HCT116 (cell line): ENCODE measurements around the gene GRB7. TPM values are rescaled to one million over a fixed set of nuclear protein-coding genes. Genes with fewer than 3 reads are reported as not detected.

ENCODE experiments used
- ATAC-seq: fragments of 200-7000 bp; cut with Tn5 transposase; 2 replicates; pipeline ENCODE4 v1.9.1; 2020; ENCODE audit warnings: mild to moderate bottlenecking, moderate library complexity
- BruUV-seq: library from RNA; stranded (reverse); fragments of 400-500 nt; replicated peaks from 2 replicates; lab custom pipeline; 2021; lab: Mats Ljungman, UMichigan
- CTCF ChIA-PET: fragments of 300-600 bp; sonication (Branson Sonifier 250); formaldehyde crosslinking; loops from one replicate; lab custom pipeline; 2021; ENCODE audit warnings: antibody characterized with exemption; lab: Charles Lee
- POLR2A ChIA-PET: fragments of 300-600, 350-600 bp; sonication (Branson Sonifier 250); formaldehyde crosslinking; loops from one replicate; lab custom pipeline; 2021; ENCODE audit warnings: antibody characterized with exemption; lab: Charles Lee
- RAD21 ChIA-PET, 2 experiments: fragments of 300-600 bp; sonication (Branson Sonifier 250); formaldehyde crosslinking; loops; one replicate each; lab custom pipeline; 2023; ENCODE audit warnings: low total read pairs in 2 of 2; ENCODE audit not compliant: uncharacterized antibody in 2 of 2, unreplicated experiment in 2 of 2, low non-redundant PET in 1 of 2; lab: Charles Lee
- DNase-seq: peaks from one replicate; pipeline ENCODE4 v3.0.0-alpha.2; 2010; ENCODE audit warnings: low read depth, low spot score
- H2AFZ ChIP-seq: fragments of 200-600 bp; shearing (Covaris generic), sonication (generic); 2 replicates; pipeline ENCODE4 v1.6.1; 2017; ENCODE audit warnings: low read depth, mixed run types, mixed read lengths, antibody characterized with exemption, low read length; ENCODE audit not compliant: poor library complexity, severe bottlenecking
- H3K27ac ChIP-seq: 2 replicates; pipeline ENCODE4 v1.5.1; 2012; ENCODE audit warnings: low read depth, low read length
- H3K27me3 ChIP-seq: fragments of 200-600 bp; sonication (generic); 2 replicates; pipeline ENCODE4 v1.6.1; 2016; ENCODE audit warnings: mixed run types, low read length, mixed read lengths; ENCODE audit not compliant: insufficient read depth
- H3K36me3 ChIP-seq, 2 experiments: fragments of 200-500 bp in 1 of 2; fragments of 200-600 bp in 1 of 2; sonication (Bioruptor generic) in 1 of 2; sonication (generic) in 1 of 2; 2 replicates each; pipeline versions ENCODE4 v1.5.1 to v1.6.1; 2014 to 2016; ENCODE audit warnings: low read length in 2 of 2, inconsistent platforms in 1 of 2, mixed read lengths in 1 of 2, mixed run types in 1 of 2; ENCODE audit not compliant: insufficient read depth in 2 of 2, control insufficient read depth in 1 of 2
- H3K4me1 ChIP-seq, 2 experiments: fragments of 200-600 bp in 1 of 2; sonication (generic) in 1 of 2; 2 replicates each; pipeline versions ENCODE4 v1.5.1 to v1.6.1; 2012 to 2017; ENCODE audit warnings: low read length in 2 of 2, inconsistent platforms in 1 of 2, mild to moderate bottlenecking in 1 of 2, mixed read lengths in 1 of 2, mixed run types in 1 of 2, moderate library complexity in 1 of 2; ENCODE audit not compliant: insufficient read depth in 2 of 2, control insufficient read depth in 1 of 2
- H3K4me2 ChIP-seq: fragments of 200-600 bp; sonication (generic); 2 replicates; pipeline ENCODE4 v1.6.1; 2017; ENCODE audit warnings: mixed run types, low read length, mixed read lengths
- H3K4me3 ChIP-seq, 2 experiments: fragments of 200-600 bp in 1 of 2; sonication (generic) in 1 of 2; replicated peaks in 1 of 2; 2 replicates each; pipeline ENCODE4 v1.5.1; 2011 to 2016; ENCODE audit warnings: low read length in 2 of 2, control low read depth in 1 of 2, low read depth in 1 of 2, mild to moderate bottlenecking in 1 of 2, mixed read lengths in 1 of 2, mixed run types in 1 of 2
- H3K79me2 ChIP-seq: fragments of 200-600 bp; sonication (generic); 2 replicates; pipeline ENCODE4 v1.6.1; 2017; ENCODE audit warnings: mild to moderate bottlenecking, mixed run types, low read length, moderate library complexity, mixed read lengths; ENCODE audit not compliant: insufficient read depth
- H3K9ac ChIP-seq: fragments of 200-600 bp; sonication (generic); 2 replicates; pipeline ENCODE4 v1.6.1; 2016; ENCODE audit warnings: low read length, mixed read lengths
- H3K9me2 ChIP-seq: fragments of 200-600 bp; sonication (generic), shearing (Covaris generic); 2 replicates; pipeline ENCODE4 v1.6.1; 2017; ENCODE audit warnings: mixed run types, mild to moderate bottlenecking, moderate library complexity; ENCODE audit not compliant: insufficient read depth
- H3K9me3 ChIP-seq, 2 experiments: fragments of 200-500 bp in 1 of 2; fragments of 200-600 bp in 1 of 2; sonication (Bioruptor generic) in 1 of 2; sonication (generic) in 1 of 2; 2 replicates each; pipeline ENCODE4 v1.6.1; 2014 to 2017; ENCODE audit warnings: low read length in 2 of 2, mixed read lengths in 2 of 2, inconsistent platforms in 1 of 2, low read depth in 1 of 2, mild to moderate bottlenecking in 1 of 2, mixed run types in 1 of 2, moderate library complexity in 1 of 2; ENCODE audit not compliant: control insufficient read depth in 1 of 2, insufficient read depth in 1 of 2
- H4K20me1 ChIP-seq: fragments of 200-600 bp; sonication (generic), shearing (Covaris generic); 2 replicates; pipeline ENCODE4 v1.6.1; 2017; ENCODE audit warnings: mixed run types, mild to moderate bottlenecking, moderate library complexity; ENCODE audit not compliant: insufficient read depth
- ELF1 ChIP-seq: IDR thresholded peaks from 2 replicates; pipeline ENCODE4 v1.6.1; 2012; ENCODE audit warnings: low read depth, borderline replicate concordance
- EZH2phosphoT487 ChIP-seq: fragments of 200-600 bp; IDR thresholded peaks from 2 replicates; pipeline ENCODE4 v1.6.1; 2018; ENCODE audit warnings: antibody characterized with exemption, borderline replicate concordance
- FOSL1 ChIP-seq: IDR thresholded peaks from 2 replicates; pipeline ENCODE4 v1.6.1; 2012; ENCODE audit warnings: low read depth
- JUND ChIP-seq: IDR thresholded peaks from 2 replicates; pipeline ENCODE4 v1.6.1; 2012
- POLR2AphosphoS5 ChIP-seq: IDR thresholded peaks from 2 replicates; pipeline ENCODE4 v1.6.1; 2011; ENCODE audit warnings: mild to moderate bottlenecking, low read depth, low read length, moderate library complexity
- RAD21 ChIP-seq: IDR thresholded peaks from 2 replicates; pipeline ENCODE4 v1.6.1; 2012; ENCODE audit warnings: low read depth, mild to moderate bottlenecking
- SIN3A ChIP-seq: IDR thresholded peaks from 2 replicates; pipeline ENCODE4 v1.6.1; 2012; ENCODE audit warnings: low read depth
- SRF ChIP-seq: IDR thresholded peaks from 2 replicates; pipeline ENCODE4 v1.6.1; 2012; ENCODE audit warnings: low read depth
- intact Hi-C: fragments of 100-400 bp; cut with micrococcal nuclease; formaldehyde crosslinking; loops from 2 replicates; pipeline ENCODE4 v1.10.0; 2022
- total RNA-seq: library from RNA; stranded (reverse); gene quantifications from one replicate; pipeline ENCODE4 v1.2.1, GENCODE V29; 2021; ENCODE audit not compliant: unreplicated experiment
- TF ChIP-seq, protein P1 (sequence below), 3 experiments: fragments of 200-600 bp in 1 of 3; sonication (generic) in 1 of 3; IDR thresholded peaks in 2 of 3; conservative IDR thresholded peaks in 1 of 3; 2 replicates each; pipeline ENCODE4 v1.5.1; 2012 to 2017; ENCODE audit warnings: low read depth in 2 of 3, low read length in 2 of 3, antibody characterized with exemption in 1 of 3, borderline replicate concordance in 1 of 3, control low read depth in 1 of 3, mild to moderate bottlenecking in 1 of 3, mixed read lengths in 1 of 3, mixed run types in 1 of 3, moderate library complexity in 1 of 3; ENCODE audit not compliant: insufficient read depth in 1 of 3
- TF ChIP-seq, protein P2 (sequence below): IDR thresholded peaks from 2 replicates; pipeline ENCODE4 v1.6.1; 2012; ENCODE audit warnings: low read depth

GRB7 gene
- total RNA-seq, 1 experiment from 2014 or later = 51.9 TPM

DNA sequence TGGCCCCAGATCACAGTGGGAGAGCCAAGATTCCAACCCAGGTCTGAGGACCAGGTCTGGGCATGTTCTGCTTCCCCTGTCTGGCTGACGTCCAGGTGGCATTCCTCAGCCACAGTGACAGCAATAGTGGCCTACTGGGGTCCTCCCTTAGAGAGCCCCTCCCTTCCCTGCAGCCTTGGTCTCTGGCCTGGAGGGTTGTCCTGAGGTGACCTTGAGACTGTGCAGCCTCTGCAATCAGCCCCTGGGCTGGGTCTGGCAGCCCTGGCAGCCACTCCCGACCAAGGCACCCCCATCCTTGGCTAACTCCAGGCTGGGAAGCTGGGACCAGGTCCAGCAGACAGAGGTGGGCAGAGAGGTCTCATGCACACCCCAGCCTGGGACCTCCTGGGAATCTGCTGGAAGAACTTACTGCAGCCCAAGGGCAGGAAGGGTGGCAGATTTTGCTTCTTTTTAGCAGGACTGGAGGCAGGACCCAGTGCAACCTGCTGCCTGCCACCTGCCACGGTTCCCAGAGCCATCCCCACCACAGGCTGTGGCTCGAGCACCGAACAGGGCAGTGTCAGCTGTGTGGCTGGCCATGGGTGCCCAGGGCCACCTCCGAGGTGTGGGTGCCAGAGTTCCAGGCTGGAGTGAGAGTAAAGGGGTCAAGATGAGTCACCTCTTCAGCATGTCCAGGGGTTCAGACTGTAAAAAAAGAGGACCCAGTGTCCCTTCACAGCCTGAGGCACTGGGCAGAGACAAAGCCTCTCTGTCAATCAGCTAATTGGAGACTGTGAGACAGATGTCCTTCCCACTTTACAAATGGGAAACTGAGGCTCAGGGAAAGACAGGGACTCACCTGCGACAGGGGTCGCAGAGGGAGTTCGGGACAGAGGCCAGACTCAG lies 12.6 kb downstream of the GRB7 start:
- Histone ChIP-seq H3K4me1 (peaks cover 33 to 55% of the 10 kb centered on the region in 2 experiments), H3K9me2 (no peaks in the 10 kb centered on the region), H3K9me3 (no peaks in the 10 kb centered on the region), H3K36me3 (no peaks in the 10 kb centered on the region), H3K9ac (no peak overlapping the region), H3K27me3 (no peaks in the 10 kb centered on the region), H3K4me3 (no peak overlapping the region), H4K20me1 (no peaks in the 10 kb centered on the region), H3K79me2 (no peaks in the 10 kb centered on the region), H3K4me2 (peak overlapping the region; percentile 48), H3K27ac (peak overlapping the region; percentile 56)
- CTCF ChIA-PET = interaction anchor here (1.0 kb wide), 1 partner anchor 11 kb away, joined by 3 read pairs; no protein-coding TSS in a partner anchor
- intact Hi-C loops = loop anchor here (5.0 kb wide), 1 partner anchor 78 kb away; no protein-coding TSS in a partner anchor
- ATAC-seq (no peak), DNase-seq (no peak)
- BruUV-seq = no TSS peak
- POLR2A ChIA-PET = no interaction called here
- RAD21 ChIA-PET = no interaction called here
- no peak for TF ChIP-seq RAD21
- TF ChIP-seq, all 23 proteins: peak for 0
- no peak overlapping the region for H2AFZ ChIP-seq

DNA sequence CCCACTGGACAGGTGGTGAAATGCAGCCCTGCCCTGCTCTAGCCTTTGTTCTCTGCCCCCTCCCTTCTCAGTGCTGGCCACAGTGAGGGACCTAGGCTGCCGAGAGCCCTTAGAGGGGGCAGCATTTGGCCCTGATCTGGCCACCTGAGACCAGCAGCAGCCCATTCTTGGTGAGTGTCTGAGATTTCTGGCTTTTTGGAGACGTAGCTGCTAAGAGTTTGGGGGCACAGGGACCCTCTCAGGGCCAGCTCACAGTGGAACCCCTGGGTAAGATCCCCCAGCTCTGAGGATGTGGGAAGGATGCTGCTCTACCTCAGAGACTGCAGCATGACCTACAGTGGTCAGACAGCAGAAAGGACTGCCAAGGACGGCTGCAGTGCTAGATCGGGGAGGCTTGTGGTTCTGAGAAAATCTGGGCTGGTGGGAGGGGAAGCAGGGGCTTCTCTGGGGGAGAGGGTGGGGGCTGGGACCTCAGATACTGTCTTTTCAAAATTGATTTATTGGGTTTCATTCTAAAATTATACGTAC lies 13.3 kb downstream of the GRB7 start:
- H3K9ac ChIP-seq = no peak overlapping the region
- H3K9me2 ChIP-seq = no peaks in the 10 kb centered on the region
- H4K20me1 ChIP-seq = no peaks in the 10 kb centered on the region
- H3K4me3 ChIP-seq = no peak overlapping the region
- no peaks in the 10 kb centered on the region for H3K36me3 ChIP-seq
- H3K79me2 ChIP-seq = no peaks in the 10 kb centered on the region
- BruUV-seq = no TSS peak
- peaks cover 33 to 55% of the 10 kb centered on the region in 2 experiments for H3K4me1 ChIP-seq
- ChIA-PET CTCF (interaction anchor here (1.0 kb wide), 1 partner anchor 12 kb away, joined by 3 read pairs; no protein-coding TSS in a partner anchor), RAD21 (no interaction called here), POLR2A (no interaction called here)
- DNase-seq (no peak), ATAC-seq (no peak)
- no peak overlapping the region for H2AFZ ChIP-seq
- H3K9me3 ChIP-seq = no peaks in the 10 kb centered on the region
- peak overlapping the region; percentile 56; the same call in 1 of the 2 replicates for H3K27ac ChIP-seq
- intact Hi-C loops = loop anchor here (5.0 kb wide), 1 partner anchor 79 kb away; no protein-coding TSS in a partner anchor
- TF ChIP-seq, protein P1, sequence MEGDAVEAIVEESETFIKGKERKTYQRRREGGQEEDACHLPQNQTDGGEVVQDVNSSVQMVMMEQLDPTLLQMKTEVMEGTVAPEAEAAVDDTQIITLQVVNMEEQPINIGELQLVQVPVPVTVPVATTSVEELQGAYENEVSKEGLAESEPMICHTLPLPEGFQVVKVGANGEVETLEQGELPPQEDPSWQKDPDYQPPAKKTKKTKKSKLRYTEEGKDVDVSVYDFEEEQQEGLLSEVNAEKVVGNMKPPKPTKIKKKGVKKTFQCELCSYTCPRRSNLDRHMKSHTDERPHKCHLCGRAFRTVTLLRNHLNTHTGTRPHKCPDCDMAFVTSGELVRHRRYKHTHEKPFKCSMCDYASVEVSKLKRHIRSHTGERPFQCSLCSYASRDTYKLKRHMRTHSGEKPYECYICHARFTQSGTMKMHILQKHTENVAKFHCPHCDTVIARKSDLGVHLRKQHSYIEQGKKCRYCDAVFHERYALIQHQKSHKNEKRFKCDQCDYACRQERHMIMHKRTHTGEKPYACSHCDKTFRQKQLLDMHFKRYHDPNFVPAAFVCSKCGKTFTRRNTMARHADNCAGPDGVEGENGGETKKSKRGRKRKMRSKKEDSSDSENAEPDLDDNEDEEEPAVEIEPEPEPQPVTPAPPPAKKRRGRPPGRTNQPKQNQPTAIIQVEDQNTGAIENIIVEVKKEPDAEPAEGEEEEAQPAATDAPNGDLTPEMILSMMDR (IDR thresholded peaks at IDR 0.05 in 2 of 3, conservative IDR thresholded peaks at IDR 0.05 in 1 of 3; ENCODE audit: borderline replicate concordance in 1 of 3, insufficient read depth in 1 of 3, low read depth in 2 of 3, low read length in 2 of 3) = no peak
- TF ChIP-seq POLR2AphosphoS5 (no peak), SIN3A (no peak), EZH2phosphoT487 (no peak), SRF (no peak), RAD21 (no peak), JUND (no peak), ELF1 (no peak), FOSL1 (no peak)
- TF ChIP-seq, protein P2, sequence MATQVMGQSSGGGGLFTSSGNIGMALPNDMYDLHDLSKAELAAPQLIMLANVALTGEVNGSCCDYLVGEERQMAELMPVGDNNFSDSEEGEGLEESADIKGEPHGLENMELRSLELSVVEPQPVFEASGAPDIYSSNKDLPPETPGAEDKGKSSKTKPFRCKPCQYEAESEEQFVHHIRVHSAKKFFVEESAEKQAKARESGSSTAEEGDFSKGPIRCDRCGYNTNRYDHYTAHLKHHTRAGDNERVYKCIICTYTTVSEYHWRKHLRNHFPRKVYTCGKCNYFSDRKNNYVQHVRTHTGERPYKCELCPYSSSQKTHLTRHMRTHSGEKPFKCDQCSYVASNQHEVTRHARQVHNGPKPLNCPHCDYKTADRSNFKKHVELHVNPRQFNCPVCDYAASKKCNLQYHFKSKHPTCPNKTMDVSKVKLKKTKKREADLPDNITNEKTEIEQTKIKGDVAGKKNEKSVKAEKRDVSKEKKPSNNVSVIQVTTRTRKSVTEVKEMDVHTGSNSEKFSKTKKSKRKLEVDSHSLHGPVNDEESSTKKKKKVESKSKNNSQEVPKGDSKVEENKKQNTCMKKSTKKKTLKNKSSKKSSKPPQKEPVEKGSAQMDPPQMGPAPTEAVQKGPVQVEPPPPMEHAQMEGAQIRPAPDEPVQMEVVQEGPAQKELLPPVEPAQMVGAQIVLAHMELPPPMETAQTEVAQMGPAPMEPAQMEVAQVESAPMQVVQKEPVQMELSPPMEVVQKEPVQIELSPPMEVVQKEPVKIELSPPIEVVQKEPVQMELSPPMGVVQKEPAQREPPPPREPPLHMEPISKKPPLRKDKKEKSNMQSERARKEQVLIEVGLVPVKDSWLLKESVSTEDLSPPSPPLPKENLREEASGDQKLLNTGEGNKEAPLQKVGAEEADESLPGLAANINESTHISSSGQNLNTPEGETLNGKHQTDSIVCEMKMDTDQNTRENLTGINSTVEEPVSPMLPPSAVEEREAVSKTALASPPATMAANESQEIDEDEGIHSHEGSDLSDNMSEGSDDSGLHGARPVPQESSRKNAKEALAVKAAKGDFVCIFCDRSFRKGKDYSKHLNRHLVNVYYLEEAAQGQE = no peak
- peak overlapping the region; percentile 48; the same call in 1 of the 2 replicates for H3K4me2 ChIP-seq
- H3K27me3 ChIP-seq = no peaks in the 10 kb centered on the region
